HG03108 (cell line): ENCODE results near the gene CDCA5.

Experiments used
- ATAC-seq: cut with Tn5 transposase; IDR thresholded peaks from one replicate; pipeline ENCODE4 v1.9.1; 2021; ENCODE audit warnings: moderate library complexity; ENCODE audit not compliant: unreplicated experiment

Gene CDCA5

GRCh38 chr11:65047581-65048422 lies 36.0 kb downstream of the CDCA5 start:
- no peak for ATAC-seq

DNA sequence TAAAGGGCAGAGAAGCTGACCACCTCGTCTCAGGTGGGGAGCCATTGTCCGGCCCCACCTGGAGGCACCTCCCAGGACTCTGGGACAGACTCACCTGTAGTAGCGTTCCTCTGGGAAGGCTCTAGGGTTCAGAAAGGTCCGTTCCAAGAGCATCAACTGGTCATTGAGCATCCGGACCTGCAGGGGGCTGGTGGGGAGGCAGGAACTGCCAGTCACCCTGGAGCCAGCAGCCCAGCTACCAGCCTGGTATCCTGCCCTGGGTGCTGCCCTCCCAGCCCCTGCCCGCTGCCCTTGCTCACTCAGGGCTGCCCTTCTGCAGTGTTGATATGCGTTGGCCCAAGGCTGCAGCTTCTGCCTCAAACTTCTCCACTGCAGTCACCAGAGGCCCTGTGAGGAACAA lies 38.1 kb downstream of the CDCA5 start:
- no peak for ATAC-seq

DNA sequence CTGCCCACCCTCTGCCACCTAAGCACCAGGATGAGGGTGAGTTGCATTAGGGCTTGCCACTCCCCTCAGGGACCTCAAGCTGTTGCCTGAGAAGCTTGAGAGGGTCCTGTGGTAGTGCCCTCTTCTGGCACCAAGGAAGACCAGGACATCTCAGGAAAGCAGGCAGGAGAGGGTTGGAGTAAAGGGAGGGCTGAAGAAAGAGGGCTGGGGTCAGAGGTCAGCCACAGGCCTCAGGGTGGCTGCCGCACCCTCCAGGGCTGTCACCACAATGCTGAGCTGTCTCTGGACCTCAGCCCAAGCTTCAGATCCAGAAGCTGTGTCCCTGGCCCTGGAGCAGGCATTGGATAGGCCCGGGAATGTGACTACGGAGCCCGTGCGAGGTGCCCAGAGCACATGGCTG lies 38.8 kb downstream of the CDCA5 start:
- no peak for ATAC-seq

DNA sequence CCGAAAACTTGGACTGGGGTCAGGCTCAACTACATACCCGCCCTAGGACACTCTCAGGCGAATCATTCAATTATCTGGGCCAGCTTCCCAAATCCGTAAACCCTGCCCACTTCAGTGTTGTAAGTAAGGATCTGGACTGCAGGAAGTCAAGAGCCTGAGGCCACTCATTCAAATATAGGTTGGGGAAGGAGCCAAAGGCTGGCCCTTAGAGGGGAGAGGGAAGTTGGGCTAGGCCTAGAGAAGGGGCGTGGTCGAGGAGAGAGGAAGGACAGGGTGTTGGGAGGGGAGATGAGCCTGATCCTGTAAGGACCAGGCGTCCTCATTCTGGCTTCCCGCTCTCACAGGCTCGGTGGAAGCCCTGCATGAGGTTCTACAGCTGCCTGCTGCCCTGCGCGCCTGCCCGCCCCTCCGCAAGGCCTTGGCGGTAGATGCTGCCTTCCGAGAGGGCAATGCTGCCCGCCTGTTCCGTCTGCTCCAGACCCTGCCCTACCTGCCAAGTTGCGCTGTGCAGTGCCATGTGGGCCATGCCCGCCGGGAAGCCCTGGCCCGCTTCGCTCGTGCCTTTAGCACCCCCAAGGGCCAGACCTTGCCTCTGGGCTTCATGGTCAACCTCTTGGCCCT lies 39.8 kb downstream of the CDCA5 start:
- no peak for ATAC-seq

DNA sequence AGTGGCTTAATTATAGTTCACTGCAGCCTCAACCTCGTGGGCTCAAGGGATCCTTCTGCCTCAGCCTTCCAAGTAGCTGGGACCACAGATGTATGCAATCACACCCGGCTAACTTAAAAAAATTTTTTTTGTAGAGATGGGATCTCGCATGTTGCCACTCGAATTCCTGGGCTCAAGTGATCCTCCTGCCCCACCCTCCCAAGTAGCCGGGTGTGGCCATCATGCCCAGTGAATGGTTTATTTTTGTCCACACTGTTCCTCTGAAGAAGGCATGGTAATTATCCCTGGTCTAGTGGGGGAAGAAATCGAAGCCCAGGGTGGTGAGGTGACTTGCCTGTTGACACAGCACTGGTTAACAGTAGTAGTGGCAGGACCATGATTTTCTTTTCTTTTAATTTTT lies 40.9 kb downstream of the CDCA5 start:
- ATAC-seq = no peak

- peak; percentile 88 for ATAC-seq
These were observed 42.8 kb downstream of the CDCA5 start, which contains the start of gene SAC3D1 for GRCh38 chr11:65040847-65041622. Gene SAC3D1, plus strand, starts transcription at chr11:65041210. Its CDS starts 83 bp downstream, at chr11:65041293.

DNA sequence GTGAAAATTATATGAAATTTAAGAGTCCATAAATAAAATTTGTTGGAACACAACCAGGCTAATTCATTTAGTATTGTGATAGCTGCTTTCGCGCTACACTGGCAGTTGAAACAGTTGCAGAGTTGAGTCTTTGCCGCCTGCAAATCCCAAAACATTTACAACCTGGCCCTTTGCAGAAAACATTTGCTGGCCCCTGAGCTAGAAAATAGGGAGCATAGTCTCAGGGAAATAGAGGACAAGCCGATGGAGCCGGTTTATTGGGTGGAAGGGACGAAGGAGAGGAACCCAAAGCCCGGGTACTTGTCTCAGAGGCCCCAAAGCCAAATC lies 43.4 kb downstream of the CDCA5 start:
- no peak for ATAC-seq

DNA sequence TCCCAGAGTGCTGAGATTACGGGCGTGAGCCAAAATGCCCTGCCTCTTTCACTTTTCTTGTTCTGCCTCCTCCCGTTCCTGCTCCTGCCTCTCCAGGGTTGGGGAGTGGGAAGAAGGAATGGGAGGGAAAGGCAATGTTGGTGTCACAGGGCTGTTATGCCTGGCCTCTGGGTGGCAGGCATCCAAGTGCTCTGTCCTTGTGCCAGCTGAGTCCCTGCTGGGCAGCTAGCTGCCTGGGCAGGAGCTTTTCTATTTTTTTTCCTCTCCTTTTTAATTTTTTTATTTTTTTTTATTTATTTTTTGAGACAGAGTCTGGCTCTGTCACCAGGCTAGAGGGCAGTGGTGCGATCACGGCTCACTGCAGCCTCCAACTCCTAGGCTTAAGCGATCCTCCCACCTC lies 46.9 kb downstream of the CDCA5 start:
- no peak for ATAC-seq

- ATAC-seq = no peak
These were observed 48.3 kb downstream of the CDCA5 start for GRCh38 chr11:65035579-65035978.

GRCh38 chr11:65034423-65034822 lies 49.4 kb downstream of the CDCA5 start:
- ATAC-seq = no peak

DNA sequence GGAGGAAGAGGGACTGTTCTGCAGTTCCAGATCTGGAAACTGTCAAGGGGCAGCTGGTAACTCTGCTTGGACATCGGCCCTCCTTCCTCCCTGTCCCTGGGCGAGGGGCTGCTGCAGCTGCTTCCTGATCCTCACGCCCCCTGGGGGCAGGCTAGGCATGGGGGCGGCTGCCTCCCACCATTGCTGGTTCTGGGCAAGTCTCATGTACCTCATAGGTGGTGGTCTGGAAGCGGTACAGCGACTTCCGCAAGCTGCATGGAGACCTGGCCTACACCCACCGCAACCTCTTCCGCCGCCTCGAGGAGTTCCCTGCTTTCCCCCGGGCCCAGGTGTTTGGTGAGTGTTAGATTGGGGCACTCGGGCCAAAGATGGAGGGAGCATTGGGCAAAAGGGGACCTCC lies 51.6 kb downstream of the CDCA5 start:
- no peak for ATAC-seq
